GM12891 (cell line): ENCODE results near the gene NUDC.

Experiments used
- DNase-seq: peaks from one replicate; pipeline ENCODE4 v3.0.0; 2011; ENCODE audit warnings: low spot score; ENCODE audit not compliant: insufficient read length
- FAIRE-seq: peaks from 2 replicates; lab custom pipeline; 2011; peaks lifted over from hg19 to GRCh38; lab: Jason Lieb, UNC
- PAX5 ChIP-seq: IDR thresholded peaks from 2 replicates; pipeline ENCODE4 v1.6.1; 2011; ENCODE audit warnings: low read length, moderate library complexity, mild to moderate bottlenecking; ENCODE audit not compliant: insufficient read depth, severe bottlenecking
- POLR2A ChIP-seq: IDR thresholded peaks from 2 replicates; pipeline ENCODE4 v1.6.1; 2011; ENCODE audit warnings: low read depth, low read length, control low read depth
- POLR2AphosphoS5 ChIP-seq: IDR thresholded peaks from 2 replicates; pipeline ENCODE4 v1.6.1; 2011; ENCODE audit warnings: low read depth, low read length, control low read depth
- POU2F2 ChIP-seq: IDR thresholded peaks from 2 replicates; pipeline ENCODE4 v1.6.1; 2011; ENCODE audit warnings: low read depth, mild to moderate bottlenecking, control low read depth, low read length, moderate library complexity
- SPI1 ChIP-seq: IDR thresholded peaks from 2 replicates; pipeline ENCODE4 v1.6.1; 2011; ENCODE audit warnings: low read depth, low read length, control low read depth
- TAF1 ChIP-seq: IDR thresholded peaks from 2 replicates; pipeline ENCODE4 v1.6.1; 2011; ENCODE audit warnings: low read depth, low read length, control low read depth

NUDC gene

DNA sequence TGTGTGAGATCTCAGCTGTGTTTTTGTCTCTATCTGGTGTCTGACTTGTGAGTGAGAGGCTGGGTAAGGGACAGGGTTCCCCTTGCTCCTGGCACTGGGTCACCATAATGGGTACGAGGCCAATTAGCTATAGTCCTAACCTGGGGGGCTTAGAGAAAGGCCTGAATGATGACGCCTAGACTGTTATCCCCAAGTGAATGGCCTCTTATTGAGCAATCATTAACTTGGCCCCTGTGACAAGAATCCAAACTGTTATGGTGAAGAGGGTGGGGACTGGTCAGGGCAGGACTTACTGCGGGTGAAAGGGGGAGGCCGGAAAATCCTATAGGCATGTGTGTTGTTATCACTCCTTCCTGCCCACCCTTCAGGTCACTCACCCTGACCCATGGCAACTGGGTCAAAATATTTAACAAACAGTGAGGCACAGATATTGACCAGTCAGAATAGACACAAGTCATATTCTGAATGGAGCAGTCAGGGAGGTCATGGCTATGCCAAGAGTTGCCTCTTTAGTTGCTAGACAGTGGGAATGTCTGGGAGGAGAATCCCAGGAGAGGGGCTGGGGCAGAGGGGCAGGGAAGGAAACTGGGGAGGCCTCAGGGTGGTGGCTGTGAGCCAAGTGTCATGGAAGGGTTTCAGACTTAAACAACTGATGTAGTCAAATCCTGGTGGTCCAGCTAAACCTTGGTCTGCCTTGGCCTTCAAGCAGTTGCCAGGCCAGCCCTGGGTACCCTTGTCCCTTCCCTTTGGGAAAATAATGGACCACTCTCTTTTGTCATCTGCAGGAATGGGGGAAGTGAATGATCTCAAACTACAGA is 11.0 kb upstream of the NUDC start:
- FAIRE-seq, result no peak
- DNase-seq, result no peak
- no peak for TF ChIP-seq POLR2AphosphoS5

DNA sequence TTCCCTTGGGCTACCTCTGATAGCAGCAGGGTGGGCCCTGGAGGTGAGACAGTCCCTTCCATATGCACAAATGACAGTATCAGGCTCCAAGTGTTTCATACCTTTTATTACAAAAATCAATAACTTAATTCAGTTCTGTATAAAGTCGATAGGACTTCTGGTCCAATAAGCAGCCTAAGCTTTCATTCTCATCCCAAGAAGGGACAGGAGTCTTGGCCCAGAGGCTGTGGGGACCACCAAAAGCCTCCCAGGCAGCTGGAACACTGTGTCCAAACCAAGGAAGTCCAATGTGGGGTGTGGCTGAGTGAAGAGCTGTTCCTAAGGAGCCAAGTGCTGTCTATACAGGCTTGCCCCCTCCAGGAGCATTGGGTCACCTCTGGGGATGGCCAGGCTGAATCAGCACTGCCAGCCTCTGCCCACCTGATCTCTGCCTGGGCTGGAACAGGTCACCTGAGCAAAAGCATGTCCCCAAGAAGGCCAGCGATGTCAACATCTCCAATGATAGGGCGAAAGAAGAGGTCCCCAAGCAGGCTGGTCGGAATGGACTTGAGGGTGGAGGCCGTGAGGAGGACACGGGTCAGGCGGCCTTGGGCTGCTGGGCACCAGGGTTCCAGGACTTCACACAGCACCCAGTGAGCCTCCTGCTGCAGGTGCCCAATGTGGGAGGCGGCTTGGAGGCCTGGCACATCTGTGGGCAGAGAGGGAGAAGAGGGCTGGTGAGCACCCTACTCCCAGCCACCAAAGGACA is 10.0 kb upstream of the NUDC start:
- TF ChIP-seq POU2F2, result no peak
- FAIRE-seq (no peak), DNase-seq (no peak)

DNA sequence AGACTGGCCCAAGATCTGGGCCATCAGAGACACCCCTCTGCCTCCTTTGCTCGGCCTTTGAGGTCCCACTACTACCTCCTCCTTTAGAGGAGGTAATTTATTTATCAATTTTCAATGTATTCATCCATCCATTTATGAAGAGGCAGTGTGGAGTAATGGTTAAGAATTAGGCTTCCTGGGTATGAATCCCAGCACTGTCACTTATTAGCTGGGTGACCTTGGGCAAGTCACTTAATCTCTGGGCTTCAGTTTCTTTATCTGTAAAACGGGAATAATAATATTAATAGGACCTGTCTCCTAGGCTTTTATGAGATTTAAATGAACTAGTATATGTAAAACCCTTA is 9.4 kb upstream of the NUDC start:
- TF ChIP-seq TAF1, result no peak
- TF ChIP-seq PAX5, result no peak
- no peak for TF ChIP-seq POLR2A
- TF ChIP-seq SPI1, result no peak
- no peak for TF ChIP-seq POU2F2
- no peak for TF ChIP-seq POLR2AphosphoS5
- FAIRE-seq (no peak), DNase-seq (no peak)

DNA sequence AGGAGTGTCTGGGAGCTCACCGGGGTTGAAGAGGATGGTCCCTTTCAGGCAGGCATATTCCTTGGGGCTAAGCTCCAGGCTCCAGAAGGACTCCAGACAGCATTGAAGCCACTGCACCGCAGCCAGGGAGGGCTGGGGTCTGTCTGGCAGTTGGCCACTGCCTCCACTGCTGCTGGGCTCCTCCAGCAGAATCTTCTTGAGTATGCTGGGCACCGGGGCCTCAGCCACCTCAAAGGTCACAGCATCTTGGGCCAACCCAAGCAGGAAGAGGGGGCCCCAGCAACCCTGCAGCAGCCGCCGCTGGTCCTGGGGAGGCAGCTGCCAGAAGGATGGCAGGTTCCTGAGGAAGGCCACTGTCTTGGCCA is 8.2 kb upstream of the NUDC start:
- no peak for DNase-seq
- FAIRE-seq, result no peak
- TF ChIP-seq POU2F2 (no peak), POLR2A (no peak), PAX5 (no peak), TAF1 (no peak)

DNA sequence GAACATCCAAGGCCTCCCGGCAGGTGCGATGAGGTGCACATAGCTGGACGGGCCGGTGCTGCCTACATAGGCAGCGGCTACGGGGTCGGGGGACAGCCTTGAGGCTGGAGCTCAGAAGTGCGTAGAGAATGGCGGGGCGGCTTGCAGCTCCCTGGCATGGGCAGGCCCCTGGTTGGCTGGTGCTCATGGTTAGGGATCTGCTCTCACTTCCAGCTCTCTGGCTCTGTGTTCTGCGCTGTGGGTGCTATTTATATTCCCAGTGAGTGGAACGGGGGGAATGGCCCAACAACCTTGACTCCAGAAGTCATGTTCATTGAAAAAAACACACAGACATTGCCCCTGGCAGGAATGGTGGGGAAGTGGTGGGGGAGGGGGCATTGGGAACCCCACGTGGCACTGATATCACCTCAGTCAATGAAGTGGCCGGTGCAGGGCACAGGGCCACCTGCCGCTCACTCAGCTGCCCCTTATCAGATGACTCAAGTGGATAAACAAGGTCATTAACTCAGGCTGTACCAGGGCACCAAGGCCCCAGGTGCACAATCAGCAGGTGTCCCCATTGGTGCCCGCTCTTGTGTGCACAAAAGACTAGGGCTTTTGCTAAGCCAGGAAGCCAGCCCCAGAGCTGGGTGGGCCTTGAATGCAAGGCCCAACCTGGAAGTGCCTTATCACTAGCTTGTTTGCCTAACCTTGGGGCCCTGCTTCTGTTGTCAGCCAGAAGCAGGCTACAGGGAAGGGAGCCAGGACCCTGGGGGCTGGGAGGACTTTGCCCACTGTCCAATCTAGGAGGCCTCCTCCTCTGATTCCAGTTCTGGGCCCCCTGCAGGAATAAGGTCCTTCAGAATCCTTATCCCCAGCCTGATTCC is 7.6 kb upstream of the NUDC start, which contains the start of gene NR0B2:
TSS of gene NR0B2 (minus strand) at position 222 of the 866 bp plus-strand sequence. CDS start at position 187, 35 bp downstream.
- TF ChIP-seq PAX5 (no peak), POLR2A (no peak), TAF1 (no peak), POLR2AphosphoS5 (no peak), POU2F2 (no peak), SPI1 (no peak)
- DNase-seq (no peak), FAIRE-seq (no peak)

DNA sequence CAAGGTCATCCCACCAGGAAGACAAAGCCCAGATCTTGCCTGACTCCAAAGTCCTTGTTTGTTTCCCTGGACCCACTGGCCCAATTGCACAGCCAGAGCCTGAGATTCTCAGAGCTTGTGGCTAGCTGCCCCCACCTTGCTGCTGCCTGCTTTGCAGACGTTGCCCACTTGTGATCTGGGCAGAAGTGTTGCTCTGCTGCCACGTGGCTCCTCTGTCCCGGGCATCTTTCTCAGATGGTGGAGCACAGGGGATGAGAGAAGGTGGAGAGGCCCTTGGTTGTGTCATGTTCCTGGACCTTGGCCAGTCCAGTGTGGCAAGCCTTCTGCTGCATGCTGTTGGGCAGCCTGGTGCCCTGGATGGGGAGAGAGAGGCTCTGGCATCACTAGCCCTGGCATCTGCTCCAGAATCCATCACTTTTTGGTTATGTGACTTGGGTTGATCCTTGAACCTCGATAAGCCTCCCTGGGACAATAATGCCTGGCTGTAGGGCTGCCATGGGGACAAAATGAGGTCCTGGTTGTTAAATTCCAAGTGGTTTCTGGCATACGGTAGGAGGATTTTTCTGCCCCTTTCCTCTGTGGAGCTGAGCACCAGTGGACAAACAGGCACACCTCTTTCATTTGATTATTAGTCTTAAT is 6.2 kb upstream of the NUDC start:
- no peak for DNase-seq
- TF ChIP-seq POLR2AphosphoS5, result no peak
- TF ChIP-seq POU2F2, result no peak
- no peak for TF ChIP-seq POLR2A
- no peak for TF ChIP-seq SPI1
- no peak for TF ChIP-seq PAX5
- TF ChIP-seq TAF1, result no peak
- FAIRE-seq, result no peak

DNA sequence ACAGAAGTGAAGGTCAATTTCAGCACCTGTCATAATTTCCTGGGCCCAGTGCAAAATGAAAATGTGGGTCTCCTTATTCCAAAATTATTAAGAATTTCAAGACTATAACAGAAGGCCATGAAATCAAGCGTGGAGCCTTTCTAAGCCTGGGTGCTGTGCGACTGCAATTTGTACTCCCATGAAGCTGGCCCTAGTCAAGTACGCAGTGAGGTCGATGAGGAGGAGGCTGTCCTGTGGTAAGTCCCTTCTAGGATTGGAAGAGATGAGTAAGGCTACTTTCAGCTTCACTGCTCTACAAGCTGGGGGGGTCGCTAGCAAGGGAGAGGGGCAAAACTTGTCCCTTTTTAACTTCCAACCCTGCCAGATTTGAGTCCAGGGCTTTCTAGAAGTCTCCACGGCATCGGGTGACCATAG is 410 bp upstream of the NUDC start:
- FAIRE-seq (no peak), DNase-seq (no peak)
- TF ChIP-seq TAF1 (no peak), POU2F2 (no peak), PAX5 (no peak), POLR2AphosphoS5 (no peak), POLR2A (no peak), SPI1 (no peak)

DNA sequence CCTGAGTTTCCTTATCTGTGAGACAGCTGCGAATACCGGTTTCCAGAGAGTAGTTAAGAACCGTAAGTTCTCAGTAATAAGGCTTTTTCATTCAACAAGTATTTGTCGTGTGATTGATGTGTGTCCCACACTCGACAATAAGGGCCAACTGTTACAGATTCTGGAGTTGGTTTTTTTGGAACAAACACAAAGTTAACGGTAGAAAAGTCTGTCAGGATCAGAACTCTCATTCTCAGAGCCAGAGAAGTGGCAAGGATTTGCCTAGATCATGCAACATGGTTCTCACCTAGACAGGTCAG is 837 bp downstream of the NUDC start:
- FAIRE-seq (no peak), DNase-seq (no peak)
- TF ChIP-seq TAF1, result no peak
- TF ChIP-seq POLR2A, result no peak
- no peak for TF ChIP-seq POU2F2
- TF ChIP-seq SPI1, result no peak
- TF ChIP-seq PAX5, result no peak
- no peak for TF ChIP-seq POLR2AphosphoS5

DNA sequence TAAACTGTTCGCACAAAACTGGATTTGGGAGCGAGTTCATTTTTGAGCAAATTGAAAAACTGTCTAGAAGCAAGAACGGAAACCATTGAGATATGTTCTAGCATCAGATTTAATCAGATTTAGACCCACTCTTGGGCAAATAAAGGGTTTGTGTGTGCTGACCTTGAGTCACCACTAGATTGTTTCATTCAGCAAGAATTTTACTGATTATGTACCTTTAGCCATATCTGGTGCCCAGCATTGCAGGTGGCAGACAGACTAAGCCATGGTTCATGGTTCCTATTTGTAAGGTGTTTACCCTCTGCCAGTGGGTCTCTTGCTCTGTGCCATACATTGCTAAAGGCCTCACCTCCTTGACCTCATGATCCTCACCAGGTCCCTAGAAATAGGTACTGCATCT is 1.4 kb downstream of the NUDC start:
- TF ChIP-seq POLR2AphosphoS5 (no peak), TAF1 (no peak), POLR2A (no peak), PAX5 (no peak), SPI1 (no peak), POU2F2 (no peak)
- DNase-seq (no peak), FAIRE-seq (no peak)
